ENCODE measurements around the gene ASAH2. TPM values are rescaled to one million over a fixed set of nuclear protein-coding genes. Genes with fewer than 3 reads are reported as not detected.

ASAH2 gene
- total RNA-seq, 1 experiment from 2014 or later, result 4.6 TPM

DNA sequence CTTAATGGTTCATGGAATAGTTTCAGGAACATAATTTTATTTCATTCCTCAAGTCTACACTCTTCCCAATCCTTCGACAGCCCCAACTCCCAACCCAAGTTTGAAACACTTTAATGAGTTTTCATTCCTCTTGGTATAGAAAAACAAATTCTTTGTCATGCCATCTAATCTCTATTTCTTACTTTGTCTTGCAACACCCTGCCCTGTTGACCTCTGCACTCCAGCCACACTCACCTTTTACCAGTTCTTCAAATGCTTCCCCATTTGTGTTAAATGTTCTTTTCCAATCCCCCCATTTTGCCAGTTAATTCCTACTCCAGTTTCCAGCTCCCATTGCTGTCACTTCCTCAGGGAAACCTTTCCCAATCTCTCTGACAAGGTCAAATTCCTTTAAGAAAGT, 21.9 kb downstream of the ASAH2 start:
- no peaks in the 10 kb centered on the region for H3K36me3 Mint-ChIP-seq (ENCODE audit: insufficient read depth, unreplicated experiment)
- no peaks in the 10 kb centered on the region for H3K27me3 Mint-ChIP-seq (ENCODE audit: insufficient read depth, unreplicated experiment)
- peaks cover 15% of the 10 kb centered on the region for H3K4me1 ChIP-seq

DNA sequence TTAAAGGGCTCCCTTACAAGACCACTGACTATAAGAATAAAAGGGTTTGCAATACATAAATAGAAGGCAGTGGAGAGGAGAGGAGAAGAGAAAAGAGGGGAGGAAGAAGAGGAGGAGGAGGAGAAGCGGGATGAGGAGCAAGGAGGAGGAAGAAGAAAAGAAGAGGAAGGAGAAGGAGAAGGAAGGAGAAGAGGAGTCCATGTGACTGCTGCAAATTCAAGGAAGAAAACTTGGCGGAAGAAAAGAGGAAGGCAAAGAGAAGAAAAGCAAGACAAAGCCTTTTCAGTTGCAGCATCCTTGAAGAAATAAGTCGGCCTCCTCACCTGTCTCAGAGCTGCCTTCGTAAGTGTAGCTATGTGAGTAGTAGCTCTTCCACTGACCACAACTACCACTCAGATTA, 22.6 kb downstream of the ASAH2 start:
- TF ChIP-seq, protein P1, sequence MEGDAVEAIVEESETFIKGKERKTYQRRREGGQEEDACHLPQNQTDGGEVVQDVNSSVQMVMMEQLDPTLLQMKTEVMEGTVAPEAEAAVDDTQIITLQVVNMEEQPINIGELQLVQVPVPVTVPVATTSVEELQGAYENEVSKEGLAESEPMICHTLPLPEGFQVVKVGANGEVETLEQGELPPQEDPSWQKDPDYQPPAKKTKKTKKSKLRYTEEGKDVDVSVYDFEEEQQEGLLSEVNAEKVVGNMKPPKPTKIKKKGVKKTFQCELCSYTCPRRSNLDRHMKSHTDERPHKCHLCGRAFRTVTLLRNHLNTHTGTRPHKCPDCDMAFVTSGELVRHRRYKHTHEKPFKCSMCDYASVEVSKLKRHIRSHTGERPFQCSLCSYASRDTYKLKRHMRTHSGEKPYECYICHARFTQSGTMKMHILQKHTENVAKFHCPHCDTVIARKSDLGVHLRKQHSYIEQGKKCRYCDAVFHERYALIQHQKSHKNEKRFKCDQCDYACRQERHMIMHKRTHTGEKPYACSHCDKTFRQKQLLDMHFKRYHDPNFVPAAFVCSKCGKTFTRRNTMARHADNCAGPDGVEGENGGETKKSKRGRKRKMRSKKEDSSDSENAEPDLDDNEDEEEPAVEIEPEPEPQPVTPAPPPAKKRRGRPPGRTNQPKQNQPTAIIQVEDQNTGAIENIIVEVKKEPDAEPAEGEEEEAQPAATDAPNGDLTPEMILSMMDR (IDR thresholded peaks at IDR 0.05; ENCODE audit: insufficient read depth in 1 of 2, low read depth in 1 of 2, low read length in 1 of 2, severe bottlenecking in 1 of 2, unreplicated experiment in 1 of 2), result no peak
- Mint-ChIP-seq H3K9me3 (ENCODE audit: unreplicated experiment) (no peaks in the 10 kb centered on the region), H3K27ac (ENCODE audit: unreplicated experiment) (no peak overlapping the region), H3K4me1 (ENCODE audit: low read depth, unreplicated experiment) (peaks cover 13% of the 10 kb centered on the region), H3K27me3 (ENCODE audit: insufficient read depth, unreplicated experiment) (no peaks in the 10 kb centered on the region), H3K4me3 (ENCODE audit: unreplicated experiment) (no peak overlapping the region), H3K36me3 (ENCODE audit: insufficient read depth, unreplicated experiment) (no peaks in the 10 kb centered on the region)
- Histone ChIP-seq H3K9me3 (no peaks in the 10 kb centered on the region), H3K36me3 (ENCODE audit: control insufficient read depth, insufficient read depth, low read length) (no peaks in the 10 kb centered on the region), H3K4me1 (peaks cover 8% of the 10 kb centered on the region; the same call in 1 of the 2 replicates), H3K4me3 (ENCODE audit: low read depth, low read length) (no peak overlapping the region), H3K27me3 (replicated peaks; ENCODE audit: control insufficient read depth, insufficient read depth, low read length) (no peaks in the 10 kb centered on the region)
- no TSS peak for BruUV-seq (replicated peaks)
- intact Hi-C loops (cut with micrococcal nuclease; ENCODE audit: unreplicated experiment), result no loop called here
- ChIA-PET POLR2A (interaction anchor here (0.5 kb wide), 1 partner anchor 292 kb away, joined by 4 read pairs; no protein-coding TSS in a partner anchor), CTCF (no interaction called here)
- no peak for DNase-seq

More for the DNA sequence above, 21.9 kb downstream of the ASAH2 start:
- CTCF ChIA-PET, result no interaction called here
- H3K27ac Mint-ChIP-seq (ENCODE audit: unreplicated experiment), result no peak overlapping the region
- no peaks in the 10 kb centered on the region for H3K9me3 Mint-ChIP-seq (ENCODE audit: unreplicated experiment)
- no TSS peak for BruUV-seq (replicated peaks)
- H3K27me3 ChIP-seq (replicated peaks; ENCODE audit: control insufficient read depth, insufficient read depth, low read length), result no peaks in the 10 kb centered on the region
- no peaks in the 10 kb centered on the region for H3K36me3 ChIP-seq (ENCODE audit: control insufficient read depth, insufficient read depth, low read length)
- POLR2A ChIA-PET, result no interaction called here
- no peak overlapping the region for H3K4me3 Mint-ChIP-seq (ENCODE audit: unreplicated experiment)
- H3K9me3 ChIP-seq, result no peaks in the 10 kb centered on the region
- H3K4me1 Mint-ChIP-seq (ENCODE audit: low read depth, unreplicated experiment), result peaks cover 21% of the 10 kb centered on the region
- H3K4me3 ChIP-seq (ENCODE audit: low read depth, low read length), result no peak overlapping the region
- no peak for DNase-seq
- intact Hi-C loops (cut with micrococcal nuclease; ENCODE audit: unreplicated experiment), result no loop called here
- TF ChIP-seq, protein P1 (IDR thresholded peaks at IDR 0.05; ENCODE audit: insufficient read depth in 1 of 2, low read depth in 1 of 2, low read length in 1 of 2, severe bottlenecking in 1 of 2, unreplicated experiment in 1 of 2), result no peak

DNA sequence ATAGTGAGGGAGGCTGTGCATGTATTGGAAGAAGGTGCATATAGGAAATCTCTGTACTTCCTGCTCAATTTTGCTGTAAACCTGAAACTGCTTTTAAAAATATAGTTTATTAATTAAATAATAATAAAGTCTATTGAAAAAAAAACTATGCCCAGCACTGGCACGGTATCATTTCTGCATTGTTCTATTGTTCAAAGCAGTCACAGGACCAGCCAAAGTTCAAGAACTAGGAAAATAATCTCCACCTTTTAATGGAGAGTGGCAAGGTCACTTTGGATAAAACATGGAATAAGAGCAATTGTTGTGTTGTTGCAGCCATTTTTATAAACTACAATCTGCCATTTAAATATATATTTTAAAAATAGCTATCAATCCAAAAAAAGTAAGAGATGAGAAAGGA, 24.7 kb downstream of the ASAH2 start:
- H3K9me3 Mint-ChIP-seq (ENCODE audit: unreplicated experiment), result no peaks in the 10 kb centered on the region
- Histone ChIP-seq H3K4me3 (ENCODE audit: low read depth, low read length) (no peak overlapping the region), H3K9me3 (no peaks in the 10 kb centered on the region), H3K36me3 (ENCODE audit: control insufficient read depth, insufficient read depth, low read length) (no peaks in the 10 kb centered on the region), H3K4me1 (no peaks in the 10 kb centered on the region), H3K27me3 (replicated peaks; ENCODE audit: control insufficient read depth, insufficient read depth, low read length) (no peaks in the 10 kb centered on the region)
- POLR2A ChIA-PET, result no interaction called here
- no peak overlapping the region for H3K4me3 Mint-ChIP-seq (ENCODE audit: unreplicated experiment)
- H3K36me3 Mint-ChIP-seq (ENCODE audit: insufficient read depth, unreplicated experiment), result no peaks in the 10 kb centered on the region
- DNase-seq, result no peak
- H3K27me3 Mint-ChIP-seq (ENCODE audit: insufficient read depth, unreplicated experiment), result peaks cover 3% of the 10 kb centered on the region
- no peak overlapping the region for H3K27ac Mint-ChIP-seq (ENCODE audit: unreplicated experiment)
- no TSS peak for BruUV-seq (replicated peaks)
- CTCF ChIA-PET, result no interaction called here
- intact Hi-C loops (cut with micrococcal nuclease; ENCODE audit: unreplicated experiment), result no loop called here
- H3K4me1 Mint-ChIP-seq (ENCODE audit: low read depth, unreplicated experiment), result peaks cover 7% of the 10 kb centered on the region
- TF ChIP-seq, protein P1 (IDR thresholded peaks at IDR 0.05; ENCODE audit: insufficient read depth in 1 of 2, low read depth in 1 of 2, low read length in 1 of 2, severe bottlenecking in 1 of 2, unreplicated experiment in 1 of 2), result no peak

Measured in Caco-2 (cell line).